Measurements from ENCODE around the gene WNT3A.

The WNT3A gene

DNA sequence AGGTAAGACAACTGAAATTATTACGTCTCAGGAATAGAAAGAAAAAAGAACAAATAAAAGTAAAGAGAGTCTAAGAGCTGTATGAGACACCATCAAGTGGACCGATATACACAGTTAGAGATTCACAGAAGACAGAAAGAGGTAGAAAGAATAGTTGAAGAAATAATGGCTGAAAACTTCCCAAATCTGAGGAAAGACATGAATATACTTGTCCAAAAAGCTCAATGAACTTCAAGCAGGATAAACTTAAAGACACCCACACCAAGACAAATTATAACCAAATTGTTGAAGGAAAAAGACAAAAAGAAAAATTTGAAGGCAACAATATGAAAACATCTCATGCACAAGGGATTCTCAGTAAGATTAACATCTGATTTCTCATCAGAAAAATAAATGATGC is 19.6 kb upstream of the WNT3A start:
- H3K9ac ChIP-seq (ENCODE audit: low read length), result no peak overlapping the region
- TF ChIP-seq, protein P1, sequence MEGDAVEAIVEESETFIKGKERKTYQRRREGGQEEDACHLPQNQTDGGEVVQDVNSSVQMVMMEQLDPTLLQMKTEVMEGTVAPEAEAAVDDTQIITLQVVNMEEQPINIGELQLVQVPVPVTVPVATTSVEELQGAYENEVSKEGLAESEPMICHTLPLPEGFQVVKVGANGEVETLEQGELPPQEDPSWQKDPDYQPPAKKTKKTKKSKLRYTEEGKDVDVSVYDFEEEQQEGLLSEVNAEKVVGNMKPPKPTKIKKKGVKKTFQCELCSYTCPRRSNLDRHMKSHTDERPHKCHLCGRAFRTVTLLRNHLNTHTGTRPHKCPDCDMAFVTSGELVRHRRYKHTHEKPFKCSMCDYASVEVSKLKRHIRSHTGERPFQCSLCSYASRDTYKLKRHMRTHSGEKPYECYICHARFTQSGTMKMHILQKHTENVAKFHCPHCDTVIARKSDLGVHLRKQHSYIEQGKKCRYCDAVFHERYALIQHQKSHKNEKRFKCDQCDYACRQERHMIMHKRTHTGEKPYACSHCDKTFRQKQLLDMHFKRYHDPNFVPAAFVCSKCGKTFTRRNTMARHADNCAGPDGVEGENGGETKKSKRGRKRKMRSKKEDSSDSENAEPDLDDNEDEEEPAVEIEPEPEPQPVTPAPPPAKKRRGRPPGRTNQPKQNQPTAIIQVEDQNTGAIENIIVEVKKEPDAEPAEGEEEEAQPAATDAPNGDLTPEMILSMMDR (IDR thresholded peaks at IDR 0.05; ENCODE audit: low read length), result no peak
- TF ChIP-seq EZH2 (IDR thresholded peaks at IDR 0.05; ENCODE audit: borderline replicate concordance, low read length), result no peak
- no peaks in the 10 kb centered on the region for H4K20me1 ChIP-seq (ENCODE audit: insufficient read depth, low read length)
- no peak overlapping the region for H3K4me2 ChIP-seq (ENCODE audit: low read length)
- H2AFZ ChIP-seq (ENCODE audit: low read length), result no peak overlapping the region
- H3K27me3 ChIP-seq (ENCODE audit: insufficient read depth, low read length), result no peaks in the 10 kb centered on the region
- no peaks in the 10 kb centered on the region for H3F3A ChIP-seq (ENCODE audit: insufficient read depth, low read length)
- no peak overlapping the region for H3K27ac ChIP-seq (ENCODE audit: low read depth, low read length, poor library complexity, severe bottlenecking)
- H3K79me2 ChIP-seq (ENCODE audit: insufficient read depth, low read length), result no peaks in the 10 kb centered on the region
- H3K9me3 ChIP-seq (ENCODE audit: low read length), result no peaks in the 10 kb centered on the region
- H3K4me3 ChIP-seq (ENCODE audit: low read depth, low read length, poor library complexity, severe bottlenecking), result no peak overlapping the region
- H3K4me1 ChIP-seq (ENCODE audit: insufficient read depth, low read length, severe bottlenecking), result no peaks in the 10 kb centered on the region
- H3K9me2 ChIP-seq (ENCODE audit: low read depth, low read length), result no peaks in the 10 kb centered on the region
- no peaks in the 10 kb centered on the region; the same call in 1 of the 2 replicates for H3K36me3 ChIP-seq (ENCODE audit: insufficient read depth, low read length)

DNA sequence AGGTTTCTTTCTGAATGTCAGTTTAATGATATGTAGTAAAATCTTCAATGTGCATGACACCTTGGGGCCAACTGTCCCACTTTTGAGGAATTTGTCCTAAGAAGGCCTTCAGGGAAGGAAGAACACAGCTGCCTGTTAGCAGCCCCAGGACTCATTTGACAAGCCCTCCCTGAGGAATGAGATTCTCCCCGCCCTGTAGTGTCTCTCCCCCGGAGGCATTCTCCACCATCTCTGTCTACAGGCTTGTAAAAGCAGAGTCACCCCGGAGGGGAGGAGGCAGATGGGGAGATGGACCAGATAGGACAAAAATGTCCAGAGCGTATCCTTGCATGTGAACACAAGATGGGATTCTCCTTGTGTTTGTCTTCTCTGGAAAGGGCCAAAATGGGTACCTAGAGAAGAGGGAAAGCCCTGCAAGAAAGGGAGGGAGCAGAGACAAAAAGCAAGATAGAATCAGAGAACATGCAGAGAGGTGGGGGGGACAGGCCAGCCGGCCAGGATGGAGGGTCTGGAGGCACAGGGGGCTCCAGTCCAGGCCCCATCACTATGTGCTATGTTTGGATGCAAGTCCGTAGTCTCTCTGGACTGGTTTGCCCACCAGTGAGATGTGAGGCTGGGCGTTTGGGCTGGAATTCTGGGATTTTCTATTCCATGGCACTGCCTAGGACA is 12.0 kb upstream of the WNT3A start:
- Histone ChIP-seq H3K36me3 (ENCODE audit: insufficient read depth, low read length) (no peaks in the 10 kb centered on the region; the same call in 1 of the 2 replicates), H3K27me3 (ENCODE audit: insufficient read depth, low read length) (peaks cover 6% of the 10 kb centered on the region; the same call in 1 of the 2 replicates), H2AFZ (ENCODE audit: low read length) (no peak overlapping the region), H4K20me1 (ENCODE audit: insufficient read depth, low read length) (no peaks in the 10 kb centered on the region), H3K79me2 (ENCODE audit: insufficient read depth, low read length) (no peaks in the 10 kb centered on the region), H3F3A (ENCODE audit: insufficient read depth, low read length) (no peaks in the 10 kb centered on the region), H3K4me3 (ENCODE audit: low read depth, low read length, poor library complexity, severe bottlenecking) (no peak overlapping the region), H3K9me3 (ENCODE audit: low read length) (peaks cover 7% of the 10 kb centered on the region), H3K4me2 (ENCODE audit: low read length) (no peak overlapping the region), H3K27ac (ENCODE audit: low read depth, low read length, poor library complexity, severe bottlenecking) (no peak overlapping the region), H3K9me2 (ENCODE audit: low read depth, low read length) (no peaks in the 10 kb centered on the region), H3K9ac (ENCODE audit: low read length) (no peak overlapping the region), H3K4me1 (ENCODE audit: insufficient read depth, low read length, severe bottlenecking) (no peaks in the 10 kb centered on the region)
- no peak for TF ChIP-seq EZH2 (IDR thresholded peaks at IDR 0.05; ENCODE audit: borderline replicate concordance, low read length)

DNA sequence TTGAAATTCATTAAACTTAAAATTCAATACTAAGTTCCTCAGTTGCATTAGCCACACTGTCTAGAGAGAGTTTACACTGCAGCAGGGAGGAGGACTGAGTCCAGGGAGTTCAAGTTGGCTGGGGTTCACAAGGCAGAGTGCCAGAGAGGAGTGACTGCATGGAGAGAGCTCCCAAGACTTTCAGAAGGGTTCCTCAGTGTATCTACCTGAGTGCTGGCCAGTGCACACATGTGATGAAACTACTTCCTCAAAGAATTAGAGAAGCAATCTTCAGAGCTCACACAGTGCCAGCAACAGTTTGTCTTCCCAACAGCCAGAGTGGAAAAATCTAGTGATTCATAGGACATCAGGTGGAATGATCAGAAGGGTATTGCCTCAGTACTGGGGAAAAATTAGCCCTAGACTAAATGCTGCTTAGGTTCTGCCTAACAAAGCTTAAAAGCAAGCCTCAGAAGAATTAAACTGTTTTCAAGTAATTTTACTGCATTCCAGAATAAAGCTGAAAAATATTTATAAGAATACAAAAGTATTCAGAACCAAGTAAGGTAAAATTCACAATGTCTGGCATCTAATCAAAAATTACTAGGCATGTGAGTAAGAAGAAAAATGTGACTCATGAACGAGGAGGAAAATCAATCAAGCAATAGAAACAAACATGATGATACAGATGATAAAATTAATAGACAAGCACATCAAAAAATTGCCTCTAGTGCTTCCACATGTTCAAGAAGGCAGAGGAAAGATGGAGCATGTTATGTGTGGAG is 10.4 kb upstream of the WNT3A start:
- H3K4me3 ChIP-seq (ENCODE audit: low read depth, low read length, poor library complexity, severe bottlenecking), result no peak overlapping the region
- no peaks in the 10 kb centered on the region; the same call in 1 of the 2 replicates for H3K36me3 ChIP-seq (ENCODE audit: insufficient read depth, low read length)
- H3K9me3 ChIP-seq (ENCODE audit: low read length), result peaks cover 7% of the 10 kb centered on the region
- H3K9ac ChIP-seq (ENCODE audit: low read length), result no peak overlapping the region
- no peak overlapping the region for H2AFZ ChIP-seq (ENCODE audit: low read length)
- TF ChIP-seq, protein P1 (IDR thresholded peaks at IDR 0.05; ENCODE audit: low read length), result no peak
- no peak for TF ChIP-seq EZH2 (IDR thresholded peaks at IDR 0.05; ENCODE audit: borderline replicate concordance, low read length)
- H3K4me1 ChIP-seq (ENCODE audit: insufficient read depth, low read length, severe bottlenecking), result no peaks in the 10 kb centered on the region
- H3F3A ChIP-seq (ENCODE audit: insufficient read depth, low read length), result no peaks in the 10 kb centered on the region
- no peaks in the 10 kb centered on the region for H3K79me2 ChIP-seq (ENCODE audit: insufficient read depth, low read length)
- H4K20me1 ChIP-seq (ENCODE audit: insufficient read depth, low read length), result no peaks in the 10 kb centered on the region
- H3K9me2 ChIP-seq (ENCODE audit: low read depth, low read length), result no peaks in the 10 kb centered on the region
- peaks cover 6% of the 10 kb centered on the region; the same call in 1 of the 2 replicates for H3K27me3 ChIP-seq (ENCODE audit: insufficient read depth, low read length)
- H3K4me2 ChIP-seq (ENCODE audit: low read length), result no peak overlapping the region
- no peak overlapping the region for H3K27ac ChIP-seq (ENCODE audit: low read depth, low read length, poor library complexity, severe bottlenecking)

Data from OCI-LY1 (cell line).